ENCODE results near the gene ITGA2. TPM values are rescaled to one million over a fixed set of nuclear protein-coding genes. Genes with fewer than 3 reads are reported as not detected.

The ITGA2 gene
- total and polyA plus RNA-seq, 5 experiments from 2014 or later: 0.06 to 0.19 TPM; not detected in 3

DNA sequence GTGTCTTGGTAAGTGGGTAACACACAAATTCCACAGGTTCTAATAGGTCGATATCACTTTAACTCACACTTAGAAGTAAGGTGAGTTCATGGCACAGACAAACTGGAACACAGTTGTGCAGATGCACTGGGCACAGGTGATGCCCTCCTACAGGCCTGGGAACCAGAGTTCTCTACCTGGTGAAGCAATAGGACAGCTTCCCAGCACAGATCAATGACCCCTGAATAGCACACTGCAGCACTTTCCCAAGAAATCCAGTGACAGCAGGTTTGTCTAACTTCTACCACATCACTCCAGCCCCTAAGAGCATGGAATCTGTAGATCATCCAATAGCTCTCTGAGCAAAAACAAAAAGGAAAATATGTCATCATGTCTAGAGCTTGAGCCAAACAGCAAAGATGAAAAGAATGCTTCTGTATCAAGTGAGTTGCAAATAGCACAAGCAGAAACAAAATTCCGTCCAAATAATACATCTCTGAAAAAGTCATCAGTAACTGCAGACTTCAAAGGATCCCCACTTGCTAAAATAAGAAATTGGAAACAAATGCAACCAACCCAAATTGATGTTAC, 86.9 kb downstream of the ITGA2 start:
- DNase-seq: no peak
- Mint-ChIP-seq H3K27me3 (peaks cover 4 to 16% (median 9%) of the 10 kb centered on the region in 5 donors), H3K4me3 (no peak overlapping the region), H3K36me3 (no peaks in the 10 kb centered on the region), H3K9me3 (no peaks in the 10 kb centered on the region), H3K4me1 (peaks cover 0 to 8% (median 0%) of the 10 kb centered on the region in 4 donors), H3K27ac (no peak overlapping the region)
- POLR2A ChIA-PET: no interaction called here
- no peak for ATAC-seq

DNA sequence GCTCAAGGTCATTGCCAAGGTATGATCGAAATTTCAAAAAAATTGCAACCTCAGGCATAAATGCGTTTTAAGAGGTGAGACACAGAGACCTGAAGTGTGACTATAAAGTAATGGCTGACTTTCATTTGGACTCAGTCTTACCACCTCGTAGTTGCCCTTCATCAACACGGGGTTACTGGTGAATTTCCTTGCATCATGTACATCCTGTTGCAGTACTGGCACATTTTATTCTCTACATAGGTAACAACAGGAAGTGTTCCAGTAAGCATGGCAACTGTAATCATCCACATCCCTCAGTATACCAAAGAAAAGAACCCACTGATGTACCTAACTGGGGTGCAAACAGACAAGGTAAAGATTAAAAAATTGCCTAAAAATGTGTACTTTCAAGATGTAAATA, 91.1 kb downstream of the ITGA2 start:
- peak in 2 of 10 donors; percentile 11 to 17 for DNase-seq
- Mint-ChIP-seq H3K27me3 (peaks cover 1 to 20% (median 9%) of the 10 kb centered on the region in 5 donors), H3K9me3 (no peaks in the 10 kb centered on the region), H3K4me3 (no peak overlapping the region), H3K27ac (no peak overlapping the region), H3K36me3 (no peaks in the 10 kb centered on the region), H3K4me1 (peaks cover 4 to 21% (median 11%) of the 10 kb centered on the region in 4 donors)
- peak in 1 of 2 donors; percentile 50 for ATAC-seq
- POLR2A ChIA-PET: no interaction called here

DNA sequence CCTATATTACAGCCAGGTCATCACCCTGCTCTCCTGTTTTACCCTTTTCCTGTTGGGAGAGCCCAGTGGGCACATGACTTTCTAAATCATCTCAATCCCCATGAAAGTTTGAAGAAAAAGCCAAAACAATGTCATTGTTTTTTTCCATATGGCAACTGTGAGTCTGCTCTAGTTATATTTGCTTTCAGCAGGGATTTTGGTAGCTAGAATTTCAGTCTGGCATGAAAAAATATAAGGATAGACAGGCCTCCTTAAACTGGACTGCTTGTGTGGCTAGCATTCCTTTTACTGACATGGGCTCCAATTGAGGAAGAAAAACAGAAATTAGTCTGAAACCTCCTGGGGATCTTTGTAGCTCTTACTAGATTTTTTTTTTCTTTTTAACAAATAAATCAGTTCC, 94.8 kb downstream of the ITGA2 start:
- H3K27me3 Mint-ChIP-seq: peaks cover 0 to 20% (median 5%) of the 10 kb centered on the region in 5 donors
- peaks cover 5 to 21% (median 11%) of the 10 kb centered on the region in 4 donors for H3K4me1 Mint-ChIP-seq
- no peaks in the 10 kb centered on the region for H3K9me3 Mint-ChIP-seq
- ATAC-seq: no peak
- no peak overlapping the region for H3K4me3 Mint-ChIP-seq
- peak overlapping the region in 1 of 10 donors; percentile 71 for H3K27ac Mint-ChIP-seq
- DNase-seq: no peak
- POLR2A ChIA-PET: no interaction called here
- H3K36me3 Mint-ChIP-seq: no peaks in the 10 kb centered on the region

DNA sequence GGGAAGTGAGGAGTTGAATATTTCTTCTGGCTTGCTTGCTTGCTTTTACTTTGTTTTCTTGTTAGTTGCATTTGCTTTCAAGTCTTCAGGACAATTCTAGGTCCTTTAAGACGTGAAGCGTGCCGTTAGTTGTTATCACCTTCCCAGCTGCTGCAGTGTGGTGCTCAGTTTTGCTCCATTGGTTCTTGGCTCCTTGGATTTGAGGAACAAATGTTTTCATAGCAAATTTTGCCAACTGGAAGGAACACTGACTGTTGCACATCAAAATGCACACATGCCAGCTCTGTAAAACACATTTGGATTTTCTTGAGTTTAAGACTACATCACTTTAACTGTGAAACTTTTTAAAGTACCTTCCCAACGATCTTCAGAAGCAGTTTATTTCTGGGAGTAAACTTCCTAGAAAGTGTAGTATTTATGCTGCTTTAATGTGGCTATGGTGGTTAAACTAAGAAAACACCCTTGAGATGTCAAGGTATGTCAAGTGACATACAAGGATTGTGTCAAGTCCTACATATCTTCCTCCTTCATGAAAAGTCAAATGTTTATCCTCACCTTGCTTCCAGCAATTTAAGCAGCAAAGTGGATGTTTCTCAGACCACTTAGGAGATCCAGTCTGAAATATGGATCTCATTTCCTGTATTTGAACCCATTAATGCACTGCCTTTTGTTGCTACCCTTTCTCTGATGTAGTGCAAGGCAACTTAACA, 95.5 kb downstream of the ITGA2 start:
- H3K36me3 Mint-ChIP-seq: no peaks in the 10 kb centered on the region
- no peak overlapping the region for H3K27ac Mint-ChIP-seq
- H3K9me3 Mint-ChIP-seq: no peaks in the 10 kb centered on the region
- H3K4me1 Mint-ChIP-seq: peaks cover 8 to 28% (median 17%) of the 10 kb centered on the region in 4 donors
- ATAC-seq (no peak), DNase-seq (no peak)
- no peak overlapping the region for H3K4me3 Mint-ChIP-seq
- POLR2A ChIA-PET: no interaction called here
- H3K27me3 Mint-ChIP-seq: peaks cover 0 to 20% (median 5%) of the 10 kb centered on the region in 5 donors

DNA sequence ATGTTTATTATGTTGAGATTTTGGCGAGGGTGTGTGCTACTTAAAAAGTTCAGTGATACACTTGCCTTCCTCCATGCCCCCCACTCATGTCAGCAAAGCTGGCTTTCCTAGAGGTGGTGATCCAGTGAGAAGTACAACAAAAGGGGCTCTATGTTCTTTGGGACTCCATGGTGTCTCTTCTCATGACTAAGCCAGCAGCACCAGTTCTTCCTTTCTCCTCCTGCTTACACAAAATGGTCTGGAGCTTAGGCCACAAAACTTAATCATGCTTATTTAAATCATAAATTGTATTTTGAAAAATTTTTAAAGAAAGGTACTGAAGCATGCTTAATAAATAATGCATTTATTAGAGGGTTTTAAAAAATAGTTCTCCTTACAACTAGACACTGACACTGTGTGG, 98.0 kb downstream of the ITGA2 start:
- no peak overlapping the region for H3K27ac Mint-ChIP-seq
- no peak overlapping the region for H3K4me3 Mint-ChIP-seq
- DNase-seq (no peak), ATAC-seq (no peak)
- H3K36me3 Mint-ChIP-seq: no peaks in the 10 kb centered on the region
- H3K9me3 Mint-ChIP-seq: no peaks in the 10 kb centered on the region
- POLR2A ChIA-PET: interaction anchor here (0.6 kb wide), 1 partner anchor 10 kb away, joined by 3 read pairs; no protein-coding TSS in a partner anchor
- H3K27me3 Mint-ChIP-seq: peaks cover 0 to 20% (median 4%) of the 10 kb centered on the region in 5 donors
- peaks cover 9 to 21% (median 19%) of the 10 kb centered on the region in 4 donors for H3K4me1 Mint-ChIP-seq

DNA sequence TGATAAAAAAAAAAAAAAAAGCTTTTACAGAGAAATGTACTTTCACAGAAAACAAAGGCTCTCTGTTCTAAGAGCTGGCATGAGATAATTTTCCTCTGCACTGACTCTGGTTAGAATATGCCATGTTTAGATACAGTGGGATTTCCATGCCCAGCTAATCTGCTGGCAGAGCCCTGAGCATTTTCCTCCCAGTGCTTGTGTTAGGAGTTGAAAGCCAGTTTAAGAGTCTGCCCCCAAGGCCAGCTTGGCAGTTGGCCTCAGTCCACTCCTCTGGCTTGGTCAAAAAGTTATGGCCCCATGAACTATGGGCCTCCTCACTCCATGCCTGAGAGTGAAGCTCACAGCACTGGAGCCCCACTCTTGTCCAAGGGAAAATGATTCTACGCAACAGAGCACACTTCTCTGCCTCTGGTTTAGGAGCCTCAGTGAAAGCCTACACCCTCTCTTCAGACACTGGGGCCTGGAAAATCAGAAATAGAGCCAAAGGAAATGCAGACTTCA, 98.5 kb downstream of the ITGA2 start:
- H3K36me3 Mint-ChIP-seq: no peaks in the 10 kb centered on the region
- no peak overlapping the region for H3K4me3 Mint-ChIP-seq
- DNase-seq: no peak
- H3K27me3 Mint-ChIP-seq: peaks cover 0 to 20% (median 4%) of the 10 kb centered on the region in 5 donors
- peaks cover 9 to 20% (median 17%) of the 10 kb centered on the region in 4 donors for H3K4me1 Mint-ChIP-seq
- ATAC-seq: no peak
- H3K27ac Mint-ChIP-seq: no peak overlapping the region
- POLR2A ChIA-PET: interaction anchor here (0.6 kb wide), 1 partner anchor 10 kb away, joined by 3 read pairs; no protein-coding TSS in a partner anchor
- no peaks in the 10 kb centered on the region for H3K9me3 Mint-ChIP-seq

DNA sequence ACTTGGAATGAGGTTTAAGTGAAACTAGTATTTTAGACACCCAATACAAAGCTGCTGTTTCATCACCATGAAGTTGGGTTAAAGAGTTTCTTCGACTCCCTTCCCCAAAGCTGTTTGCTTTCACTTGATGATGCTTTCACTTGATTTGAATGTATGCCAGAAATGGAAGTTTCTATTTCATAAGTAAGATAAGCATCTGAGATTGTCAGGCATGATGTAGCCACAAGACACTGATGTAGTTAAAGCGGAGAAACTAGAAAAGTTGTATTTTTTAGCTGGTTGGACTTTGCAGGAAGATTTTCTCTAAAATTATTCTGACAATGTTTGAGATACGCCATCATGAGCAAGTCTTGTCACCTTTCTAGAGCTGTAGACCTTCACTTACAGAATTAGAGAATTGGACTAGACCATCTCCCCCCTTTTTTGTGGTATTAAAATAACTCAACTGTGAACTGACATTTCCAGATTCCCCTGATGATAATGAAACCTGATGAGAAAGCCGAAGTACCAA, 100.4 kb downstream of the ITGA2 start:
- DNase-seq (peak in 1 of 10 donors; percentile 28), ATAC-seq (no peak)
- Mint-ChIP-seq H3K27ac (peak overlapping the region in 1 of 10 donors; percentile 2), H3K4me3 (no peak overlapping the region), H3K9me3 (no peaks in the 10 kb centered on the region), H3K27me3 (peaks cover 0 to under 1% (median 0%) of the 10 kb centered on the region in 5 donors), H3K4me1 (peaks cover 5 to 12% (median 11%) of the 10 kb centered on the region in 4 donors), H3K36me3 (no peaks in the 10 kb centered on the region)
- POLR2A ChIA-PET: no interaction called here

DNA sequence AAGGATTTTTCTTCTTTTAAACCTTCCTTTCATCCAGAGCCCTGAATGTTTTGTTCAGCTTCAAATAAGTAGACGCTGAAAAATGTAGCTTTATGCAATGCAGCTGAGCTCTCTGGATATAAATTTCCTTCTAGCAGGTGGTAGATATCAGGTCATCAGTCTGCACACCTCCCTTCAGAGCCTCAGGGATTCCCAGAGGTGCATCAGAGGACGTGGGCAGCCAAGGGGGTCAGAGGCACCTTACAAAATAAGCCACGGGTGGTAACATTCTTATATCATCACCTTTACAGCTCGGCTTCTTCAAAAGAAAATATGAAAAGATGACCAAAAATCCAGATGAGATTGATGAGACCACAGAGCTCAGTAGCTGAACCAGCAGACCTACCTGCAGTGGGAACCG, 101.1 kb downstream of the ITGA2 start:
- Mint-ChIP-seq H3K9me3 (no peaks in the 10 kb centered on the region), H3K4me3 (no peak overlapping the region), H3K36me3 (no peaks in the 10 kb centered on the region), H3K4me1 (peaks cover 5 to 9% (median 7%) of the 10 kb centered on the region in 4 donors), H3K27ac (peak overlapping the region in 2 of 10 donors; percentile 24 to 84), H3K27me3 (no peaks in the 10 kb centered on the region)
- ATAC-seq: no peak
- DNase-seq: no peak
- POLR2A ChIA-PET: no interaction called here

DNA sequence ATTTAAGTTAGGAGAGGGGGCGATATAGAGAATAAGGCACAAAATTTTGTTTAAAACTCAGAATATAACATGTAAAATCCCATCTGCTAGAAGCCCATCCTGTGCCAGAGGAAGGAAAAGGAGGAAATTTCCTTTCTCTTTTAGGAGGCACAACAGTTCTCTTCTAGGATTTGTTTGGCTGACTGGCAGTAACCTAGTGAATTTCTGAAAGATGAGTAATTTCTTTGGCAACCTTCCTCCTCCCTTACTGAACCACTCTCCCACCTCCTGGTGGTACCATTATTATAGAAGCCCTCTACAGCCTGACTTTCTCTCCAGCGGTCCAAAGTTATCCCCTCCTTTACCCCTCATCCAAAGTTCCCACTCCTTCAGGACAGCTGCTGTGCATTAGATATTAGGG, 102.1 kb downstream of the ITGA2 start:
- ATAC-seq (no peak), DNase-seq (no peak)
- peak overlapping the region in 1 of 10 donors; percentile 47 for H3K27ac Mint-ChIP-seq
- no peaks in the 10 kb centered on the region for H3K9me3 Mint-ChIP-seq
- POLR2A ChIA-PET: no interaction called here
- H3K4me1 Mint-ChIP-seq: peaks cover 5 to 9% (median 7%) of the 10 kb centered on the region in 4 donors
- no peak overlapping the region for H3K4me3 Mint-ChIP-seq
- no peaks in the 10 kb centered on the region for H3K36me3 Mint-ChIP-seq
- no peaks in the 10 kb centered on the region for H3K27me3 Mint-ChIP-seq

DNA sequence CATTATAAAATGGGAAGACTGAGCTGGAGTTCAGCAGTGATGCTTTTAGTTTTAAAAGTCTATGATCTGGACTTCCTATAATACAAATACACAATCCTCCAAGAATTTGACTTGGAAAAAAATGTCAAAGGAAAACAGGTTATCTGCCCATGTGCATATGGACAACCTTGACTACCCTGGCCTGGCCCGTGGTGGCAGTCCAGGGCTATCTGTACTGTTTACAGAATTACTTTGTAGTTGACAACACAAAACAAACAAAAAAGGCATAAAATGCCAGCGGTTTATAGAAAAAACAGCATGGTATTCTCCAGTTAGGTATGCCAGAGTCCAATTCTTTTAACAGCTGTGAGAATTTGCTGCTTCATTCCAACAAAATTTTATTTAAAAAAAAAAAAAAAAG, 103.1 kb downstream of the ITGA2 start:
- POLR2A ChIA-PET: interaction anchor here (0.7 kb wide), 1 partner anchor 299 kb away, joined by 5 read pairs; no protein-coding TSS in a partner anchor
- no peaks in the 10 kb centered on the region for H3K9me3 Mint-ChIP-seq
- H3K4me3 Mint-ChIP-seq: no peak overlapping the region
- DNase-seq (no peak), ATAC-seq (no peak)
- peaks cover 0 to 4% (median 0%) of the 10 kb centered on the region in 3 donors for H3K36me3 Mint-ChIP-seq
- no peaks in the 10 kb centered on the region for H3K27me3 Mint-ChIP-seq
- peaks cover 5 to 9% (median 7%) of the 10 kb centered on the region in 4 donors for H3K4me1 Mint-ChIP-seq
- H3K27ac Mint-ChIP-seq: no peak overlapping the region

DNA sequence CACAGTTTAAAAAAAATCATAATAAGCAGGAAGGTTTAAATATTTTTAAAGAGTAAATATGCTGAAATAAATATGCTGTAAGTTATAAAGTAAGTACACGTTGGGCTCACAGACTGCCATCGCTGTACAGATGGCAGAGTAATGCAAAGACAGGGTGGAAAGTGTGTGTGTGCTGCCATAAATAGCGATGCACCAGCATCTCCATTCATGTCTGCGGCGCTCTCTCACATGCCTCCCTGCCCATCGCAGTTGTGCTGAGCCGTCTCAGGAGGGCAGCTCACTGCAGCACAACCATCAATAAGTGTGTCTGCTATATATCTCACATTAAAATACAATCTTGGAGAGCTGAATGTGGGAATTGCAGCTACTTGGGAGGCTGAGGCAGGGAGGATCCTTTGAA, 106.1 kb downstream of the ITGA2 start:
- no peak overlapping the region for H3K4me3 Mint-ChIP-seq
- H3K4me1 Mint-ChIP-seq: peaks cover 0 to 2% (median 0%) of the 10 kb centered on the region in 4 donors
- peaks cover 0 to 30% (median 4%) of the 10 kb centered on the region in 3 donors for H3K36me3 Mint-ChIP-seq
- DNase-seq: no peak
- POLR2A ChIA-PET: interaction anchor here (1.6 kb wide), 1 partner anchor 14 kb away, joined by 4 read pairs; the partner anchor contains the start of gene MOCS2
- H3K27ac Mint-ChIP-seq: no peak overlapping the region
- ATAC-seq: no peak
- H3K27me3 Mint-ChIP-seq: no peaks in the 10 kb centered on the region
- no peaks in the 10 kb centered on the region for H3K9me3 Mint-ChIP-seq

DNA sequence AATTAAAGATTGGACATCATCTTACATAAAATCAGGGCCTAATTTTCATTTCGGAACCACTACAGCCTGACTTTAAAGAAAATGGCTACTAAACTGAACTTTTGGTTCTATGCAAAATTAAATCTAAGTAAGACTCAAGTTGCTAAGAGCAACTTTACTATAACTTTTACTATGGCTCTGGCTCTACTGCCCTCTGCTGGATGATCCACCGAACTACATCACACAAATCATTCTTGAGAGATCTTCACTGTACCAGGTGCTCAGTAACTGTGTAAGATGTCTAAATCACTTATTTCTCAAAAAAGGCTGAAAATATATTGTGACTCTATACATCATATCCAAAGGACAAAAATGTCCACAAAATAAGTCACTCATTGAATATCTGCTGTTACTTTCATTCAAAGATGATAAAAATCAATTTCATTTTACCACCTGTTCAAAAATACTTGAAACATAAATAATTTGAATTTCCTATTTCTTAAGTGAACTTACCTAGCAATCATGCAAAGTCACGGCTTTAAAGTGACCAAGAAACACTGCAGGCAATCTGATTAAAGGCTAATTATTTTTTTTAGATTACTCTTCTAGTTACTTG, 106.9 kb downstream of the ITGA2 start:
- POLR2A ChIA-PET: interaction anchor here (1.6 kb wide), 1 partner anchor 14 kb away, joined by 4 read pairs; the partner anchor contains the start of gene MOCS2
- Mint-ChIP-seq H3K4me3 (no peak overlapping the region), H3K36me3 (peaks cover 0 to 36% (median 5%) of the 10 kb centered on the region in 3 donors), H3K27me3 (no peaks in the 10 kb centered on the region), H3K27ac (peak overlapping the region in 4 of 10 donors; percentile 0 to 51 (median 16)), H3K9me3 (no peaks in the 10 kb centered on the region), H3K4me1 (peaks cover 0 to 2% (median 0%) of the 10 kb centered on the region in 4 donors)
- DNase-seq: peak; percentile 28 to 80 (median 64)
- ATAC-seq: peak; percentile 74 to 75

Data from naive thymus-derived CD8-positive, alpha-beta T cell (primary cell).